Progenitor cell of endocrine pancreas (in vitro differentiated cells): Measurements from ENCODE around the gene TRRAP. TPM values are rescaled to one million over a fixed set of nuclear protein-coding genes. Genes with fewer than 3 reads are reported as not detected.

Experiments
- DNase-seq: peaks from one replicate; pipeline ENCODE4 v3.0.0; 2021; ENCODE audit warnings: low spot score; ENCODE audit not compliant: unreplicated experiment
- H3K27ac Mint-ChIP-seq: 2 replicates; pipeline ENCODE4 v1.8.0; 2021; ENCODE audit warnings: mild to moderate bottlenecking, moderate library complexity, mixed read lengths
- H3K27me3 Mint-ChIP-seq: 2 replicates; pipeline ENCODE4 v1.8.0; 2021; ENCODE audit warnings: mixed read lengths
- H3K36me3 Mint-ChIP-seq: 2 replicates; pipeline ENCODE4 v1.8.0; 2022; ENCODE audit warnings: mixed read lengths; ENCODE audit not compliant: insufficient read depth
- H3K4me1 Mint-ChIP-seq: 2 replicates; pipeline ENCODE4 v1.8.0; 2021; ENCODE audit warnings: low read depth, mixed read lengths
- H3K4me3 Mint-ChIP-seq: 2 replicates; pipeline ENCODE4 v1.8.0; 2021; ENCODE audit warnings: low read depth, mild to moderate bottlenecking, moderate library complexity, mixed read lengths
- H3K9me3 Mint-ChIP-seq: 2 replicates; pipeline ENCODE4 v1.8.0; 2021; ENCODE audit warnings: low read depth, mixed read lengths
- CTCF ChIP-seq: fragments of 200-600 bp; sonication (generic); IDR thresholded peaks from one replicate; pipeline ENCODE4 v1.5.0; 2021; ENCODE audit warnings: antibody characterized with exemption, mild to moderate bottlenecking; ENCODE audit not compliant: unreplicated experiment
- total RNA-seq: library from RNA; stranded (reverse); gene quantifications from 2 replicates; pipeline ENCODE4 v1.2.1, GENCODE V29; 2021

The TRRAP gene
- total RNA-seq, 1 donor from 2014 or later = 75.8 TPM

- peaks cover 15% of the 10 kb centered on the region for H3K4me1 Mint-ChIP-seq
- DNase-seq = no peak
- H3K27ac Mint-ChIP-seq = peak overlapping the region; percentile 31
- no peak overlapping the region for H3K4me3 Mint-ChIP-seq
- H3K36me3 Mint-ChIP-seq = peaks cover 23% of the 10 kb centered on the region
- no peak for TF ChIP-seq CTCF
- no peaks in the 10 kb centered on the region for H3K9me3 Mint-ChIP-seq
- H3K27me3 Mint-ChIP-seq = no peaks in the 10 kb centered on the region
Measured at GRCh38 chr7:99021941-99022560, 143.7 kb downstream of the TRRAP start.

- H3K9me3 Mint-ChIP-seq = no peaks in the 10 kb centered on the region
- no peak for DNase-seq
- H3K4me3 Mint-ChIP-seq = no peak overlapping the region
- peaks cover 36% of the 10 kb centered on the region for H3K36me3 Mint-ChIP-seq
- peaks cover 15% of the 10 kb centered on the region for H3K4me1 Mint-ChIP-seq
- H3K27me3 Mint-ChIP-seq = no peaks in the 10 kb centered on the region
- TF ChIP-seq CTCF = no peak
- peak overlapping the region; percentile 63 for H3K27ac Mint-ChIP-seq
Measured at GRCh38 chr7:99024066-99024465, 145.7 kb downstream of the TRRAP start.

GRCh38 chr7:99027241-99027640 lies 148.9 kb downstream of the TRRAP start:
- Mint-ChIP-seq H3K27me3 (no peaks in the 10 kb centered on the region), H3K4me3 (no peak overlapping the region), H3K4me1 (peaks cover 7% of the 10 kb centered on the region), H3K27ac (peak overlapping the region; percentile 8), H3K36me3 (peaks cover 35% of the 10 kb centered on the region), H3K9me3 (no peaks in the 10 kb centered on the region)
- TF ChIP-seq CTCF = no peak
- DNase-seq = no peak

- TF ChIP-seq CTCF = no peak
- H3K9me3 Mint-ChIP-seq = no peaks in the 10 kb centered on the region
- peaks cover 7% of the 10 kb centered on the region for H3K4me1 Mint-ChIP-seq
- H3K27ac Mint-ChIP-seq = peak overlapping the region; percentile 71
- no peak overlapping the region for H3K4me3 Mint-ChIP-seq
- DNase-seq = no peak
- no peaks in the 10 kb centered on the region for H3K27me3 Mint-ChIP-seq
- H3K36me3 Mint-ChIP-seq = peaks cover 35% of the 10 kb centered on the region
Measured at GRCh38 chr7:99027841-99028240, 149.5 kb downstream of the TRRAP start.

GRCh38 chr7:99028261-99028973 lies 150.1 kb downstream of the TRRAP start:
- H3K9me3 Mint-ChIP-seq = no peaks in the 10 kb centered on the region
- TF ChIP-seq CTCF = no peak
- no peak for DNase-seq
- H3K27me3 Mint-ChIP-seq = no peaks in the 10 kb centered on the region
- H3K4me3 Mint-ChIP-seq = no peak overlapping the region
- H3K27ac Mint-ChIP-seq = peak overlapping the region; percentile 71
- H3K4me1 Mint-ChIP-seq = peaks cover 5% of the 10 kb centered on the region
- peaks cover 33% of the 10 kb centered on the region for H3K36me3 Mint-ChIP-seq
